Right cardiac atrium (tissue), 5 donors: Measurements from ENCODE around the gene ITGB5. TPM values are rescaled to one million over a fixed set of nuclear protein-coding genes. Genes with fewer than 3 reads are reported as not detected.

Experiments
- ATAC-seq, 2 donors: fragments of 200-7000 bp; cut with Tn5 transposase; one replicate each; pipeline versions ENCODE4 v1.8.0 to v1.9.1; 2020; ENCODE audit warnings: moderate library complexity in 2 of 2, mild to moderate bottlenecking in 1 of 2
- DNase-seq, 3 donors: peaks; one replicate each; pipeline ENCODE4 v3.0.0-alpha.2; 2020
- H3K27ac ChIP-seq: one replicate; pipeline ENCODE4 v1.5.1; 2013; ENCODE audit warnings: mild to moderate bottlenecking, low read length, control low read depth, moderate library complexity
- H3K27me3 ChIP-seq: one replicate; pipeline ENCODE4 v1.6.1; 2013; ENCODE audit not compliant: control insufficient read depth, insufficient read depth
- H3K4me1 ChIP-seq: one replicate; pipeline ENCODE4 v1.6.1; 2013; ENCODE audit warnings: low read length; ENCODE audit not compliant: control insufficient read depth, insufficient read depth
- H3K4me3 ChIP-seq: one replicate; pipeline ENCODE4 v1.5.1; 2013; ENCODE audit warnings: low read length, control low read depth
- H3K9me3 ChIP-seq: one replicate; pipeline ENCODE4 v1.6.1; 2013; ENCODE audit warnings: low read length; ENCODE audit not compliant: control insufficient read depth
- WGBS: extraction: QIAGEN DNeasy Blood & Tissue Kit; methylation state at CpG from one replicate; pipeline ENCODE4 v1.1.7; 2013; 5-methylcytosine and 5-hydroxymethylcytosine counted together
- intact Hi-C, 4 donors: fragments of 100-400 bp; cut with DNase I; formaldehyde crosslinking; loops; one replicate each; pipeline versions ENCODE4 v1.11.0 to v1.14.0; 2022 to 2023
- polyA plus RNA-seq: library from polyadenylated mRNA; stranded (reverse); fragments of 200-250 nt; gene quantifications from one replicate; pipeline ENCODE4 v1.2.3, GENCODE V29; 2013
- total RNA-seq, 4 donors: library from RNA; stranded (reverse); fragmentation: NEBNext Ultra II Directional; extraction: Animal tissue kit (Norgen Biotek cat#: 25700); gene quantifications; one replicate each; pipeline ENCODE4 v1.2.1, GENCODE V29; 2021
- donor health status: healthy with polysubstance abuse.
- donor health status: DM: no; HTN: yes; CAD: no.
- donor health status: DM: no; HTN: no; CAD: no.
- donor health status: DM: no; HTN: yes; CAD: no; lungs with severe emphysema.
- donor health status: DM: yes; HTN: yes; CAD: no.

ITGB5 gene
- total and polyA plus RNA-seq, 5 donors = 39.0 to 170 (median 115) TPM

GRCh38 chr3:124882816-124883747, 4.1 kb downstream of the ITGB5 start:
- Histone ChIP-seq H3K4me1 (peaks cover 11% of the 10 kb centered on the region), H3K4me3 (no peak overlapping the region), H3K9me3 (no peaks in the 10 kb centered on the region), H3K27me3 (no peaks in the 10 kb centered on the region), H3K27ac (no peak overlapping the region)
- DNase-seq = no peak
- intact Hi-C loops = no loop called here
- 85% methylated on average over 13 of the region's 13 CpGs for WGBS
- no peak for ATAC-seq

- Histone ChIP-seq H3K4me3 (no peak overlapping the region), H3K27me3 (no peaks in the 10 kb centered on the region), H3K4me1 (peaks cover 15% of the 10 kb centered on the region), H3K27ac (peak overlapping the region; percentile 6), H3K9me3 (no peaks in the 10 kb centered on the region)
- intact Hi-C loops = no loop called here
- DNase-seq (peak in 1 of 3 donors; percentile 61), ATAC-seq (no peak)
- WGBS = 74% methylated on average over 11 of the region's 11 CpGs
These were observed 5.0 kb downstream of the ITGB5 start for GRCh38 chr3:124881976-124882697.

DNA sequence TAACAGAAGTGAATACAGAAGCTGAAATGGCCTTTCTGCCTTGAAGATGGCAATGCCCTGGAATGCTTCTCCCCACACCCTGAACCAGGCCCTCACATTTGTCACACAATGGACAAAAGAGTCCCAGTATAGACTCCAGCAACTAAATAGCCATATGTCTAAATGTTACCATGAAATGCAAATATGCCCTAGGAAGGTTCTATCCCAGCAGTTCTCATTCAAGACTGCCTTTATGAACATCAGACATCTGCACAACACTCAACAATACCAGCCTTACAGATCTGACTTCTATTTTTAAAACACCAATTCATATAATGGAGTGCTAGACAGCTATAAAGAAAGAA, 7.9 kb downstream of the ITGB5 start:
- ATAC-seq = no peak
- Histone ChIP-seq H3K27me3 (no peaks in the 10 kb centered on the region), H3K27ac (peak overlapping the region; percentile 90), H3K4me3 (no peak overlapping the region), H3K9me3 (no peaks in the 10 kb centered on the region), H3K4me1 (peaks cover 15% of the 10 kb centered on the region)
- intact Hi-C loops = no loop called here
- DNase-seq = no peak

GRCh38 chr3:124878561-124879336, 8.4 kb downstream of the ITGB5 start:
- peak in 2 of 3 donors; percentile 45 to 52 for DNase-seq
- H3K4me1 ChIP-seq = peaks cover 15% of the 10 kb centered on the region
- intact Hi-C loops = no loop called here
- H3K27me3 ChIP-seq = no peaks in the 10 kb centered on the region
- H3K4me3 ChIP-seq = peak overlapping the region; percentile 12
- peak; percentile 74 to 86 for ATAC-seq
- peak overlapping the region; percentile 90 for H3K27ac ChIP-seq
- no peaks in the 10 kb centered on the region for H3K9me3 ChIP-seq
- 10% methylated on average over 6 of the region's 6 CpGs for WGBS

DNA sequence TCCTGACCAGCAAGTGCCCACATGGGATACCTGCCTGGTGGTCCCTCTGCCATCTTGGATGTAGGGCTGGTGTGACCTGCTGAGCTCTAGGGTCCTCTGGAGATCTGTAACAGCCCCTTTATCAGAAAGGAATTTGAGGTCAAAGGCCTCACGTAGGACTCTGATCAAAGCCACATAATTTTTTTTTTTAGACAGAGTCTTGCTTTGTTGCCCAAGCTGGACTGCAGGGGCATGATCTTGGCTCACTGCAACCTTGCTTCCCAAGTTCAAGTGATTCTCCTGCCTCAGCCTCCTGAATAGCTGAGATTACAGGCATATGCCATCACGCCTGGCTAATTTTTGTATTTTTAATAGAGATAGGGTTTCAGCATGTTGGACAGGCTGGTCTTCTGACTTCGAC, 9.5 kb downstream of the ITGB5 start:
- 91% methylated on average over 3 of the region's 3 CpGs for WGBS
- Histone ChIP-seq H3K9me3 (no peaks in the 10 kb centered on the region), H3K4me1 (peaks cover 15% of the 10 kb centered on the region), H3K27me3 (no peaks in the 10 kb centered on the region), H3K27ac (peak overlapping the region; percentile 41), H3K4me3 (no peak overlapping the region)
- intact Hi-C loops = no loop called here
- DNase-seq (no peak), ATAC-seq (no peak)

- ATAC-seq (no peak), DNase-seq (peak in 1 of 3 donors; percentile 67)
- Histone ChIP-seq H3K4me3 (no peak overlapping the region), H3K4me1 (peaks cover 15% of the 10 kb centered on the region), H3K9me3 (no peaks in the 10 kb centered on the region), H3K27me3 (no peaks in the 10 kb centered on the region), H3K27ac (peak overlapping the region; percentile 30)
- 40% methylated on average over 3 of the region's 3 CpGs for WGBS
- intact Hi-C loops = no loop called here
These were observed 10.7 kb downstream of the ITGB5 start for GRCh38 chr3:124876401-124876878.

DNA sequence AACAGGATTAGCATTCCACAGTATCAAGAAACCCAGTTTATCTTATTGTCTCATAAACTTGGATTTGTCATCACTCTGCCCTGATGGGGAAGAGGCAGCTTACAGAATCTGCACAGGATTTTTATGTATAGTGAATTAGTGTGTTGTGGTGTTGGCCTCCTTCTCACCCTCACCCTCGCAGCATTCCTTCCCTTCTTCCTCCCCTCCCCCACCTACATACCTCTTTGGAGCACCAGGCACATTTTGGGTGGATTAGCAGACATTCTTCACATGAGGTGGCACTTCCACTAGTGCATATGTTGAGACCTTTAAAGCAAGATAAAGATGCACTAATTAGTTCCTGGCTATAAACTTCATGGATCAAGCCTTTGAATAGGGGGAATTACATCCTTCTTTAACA, 13.9 kb downstream of the ITGB5 start:
- 77% methylated on average over 1 of the region's 1 CpG for WGBS
- no peaks in the 10 kb centered on the region for H3K27me3 ChIP-seq
- H3K27ac ChIP-seq = no peak overlapping the region
- no peak for DNase-seq
- no peak for ATAC-seq
- intact Hi-C loops = no loop called here
- no peaks in the 10 kb centered on the region for H3K9me3 ChIP-seq
- H3K4me1 ChIP-seq = peaks cover 9% of the 10 kb centered on the region
- no peak overlapping the region for H3K4me3 ChIP-seq

- no peak overlapping the region for H3K4me3 ChIP-seq
- H3K9me3 ChIP-seq = no peaks in the 10 kb centered on the region
- intact Hi-C loops = no loop called here
- H3K27me3 ChIP-seq = no peaks in the 10 kb centered on the region
- no peak for DNase-seq
- H3K4me1 ChIP-seq = peaks cover 2% of the 10 kb centered on the region
- WGBS = 97% methylated on average over 3 of the region's 3 CpGs
- no peak overlapping the region for H3K27ac ChIP-seq
- ATAC-seq = no peak
These were observed 19.7 kb downstream of the ITGB5 start for GRCh38 chr3:124867511-124867910.

GRCh38 chr3:124862006-124862405, 25.2 kb downstream of the ITGB5 start:
- peaks cover 14% of the 10 kb centered on the region for H3K4me1 ChIP-seq
- DNase-seq (no peak), ATAC-seq (no peak)
- H3K27ac ChIP-seq = no peak overlapping the region
- H3K9me3 ChIP-seq = no peaks in the 10 kb centered on the region
- 65% methylated on average over 2 of the region's 2 CpGs for WGBS
- no peaks in the 10 kb centered on the region for H3K27me3 ChIP-seq
- no peak overlapping the region for H3K4me3 ChIP-seq
- intact Hi-C loops = no loop called here

- WGBS = 73% methylated on average over 9 of the region's 9 CpGs
These were observed 26.1 kb downstream of the ITGB5 start for GRCh38 chr3:124861041-124861440.

More at GRCh38 chr3:124861041-124861440, 26.1 kb downstream of the ITGB5 start:
- no peak overlapping the region for H3K4me3 ChIP-seq
- no peaks in the 10 kb centered on the region for H3K9me3 ChIP-seq
- intact Hi-C loops = no loop called here
- no peaks in the 10 kb centered on the region for H3K27me3 ChIP-seq
- DNase-seq (no peak), ATAC-seq (no peak)
- H3K27ac ChIP-seq = peak overlapping the region; percentile 86
- peaks cover 14% of the 10 kb centered on the region for H3K4me1 ChIP-seq
